H1 (cell line): Measurements from ENCODE around the gene PATL2. TPM values are rescaled to one million over a fixed set of nuclear protein-coding genes. Genes with fewer than 3 reads are reported as not detected.

Source experiments
- CTCF ChIA-PET: fragments of 300-600 bp; sonication (Branson Sonifier 250); formaldehyde crosslinking; loops from one replicate; lab custom pipeline; 2021; ENCODE audit not compliant: partially characterized antibody; lab: Charles Lee
- POLR2A ChIA-PET: fragments of 300-600 bp; sonication (Branson Sonifier 250); formaldehyde crosslinking; loops from one replicate; lab custom pipeline; 2021; ENCODE audit warnings: inconsistent platforms; ENCODE audit not compliant: partially characterized antibody; lab: Charles Lee
- DNase-seq, 2 experiments: peaks; one replicate each; pipeline versions ENCODE4 v3.0.0 to v3.0.0-alpha.2; 2010 to 2022; ENCODE audit warnings: low spot score in 2 of 2, low read depth in 1 of 2, mixed read lengths in 1 of 2
- FAIRE-seq: peaks from 2 replicates; lab custom pipeline; 2011; peaks lifted over from hg19 to GRCh38; lab: Jason Lieb, UNC
- H2AFZ ChIP-seq: 2 replicates; pipeline ENCODE4 v1.8.1; 2012; ENCODE audit warnings: low read length, inconsistent platforms
- H2AK5ac ChIP-seq: 2 replicates; pipeline ENCODE4 v1.6.1; 2013; ENCODE audit warnings: low read depth, low read length
- H2BK120ac ChIP-seq: replicated peaks from 2 replicates; pipeline ENCODE3; 2013; ENCODE audit warnings: low read depth, low read length, inconsistent platforms
- H2BK12ac ChIP-seq: 2 replicates; pipeline ENCODE4 v1.6.1; 2013; ENCODE audit warnings: low read depth, low read length
- H2BK15ac ChIP-seq: 2 replicates; pipeline ENCODE4 v1.6.1; 2013; ENCODE audit warnings: low read length
- H2BK20ac ChIP-seq: 2 replicates; pipeline ENCODE4 v1.6.1; 2013; ENCODE audit warnings: low read length
- H2BK5ac ChIP-seq: 2 replicates; pipeline ENCODE4 v1.6.1; 2013; ENCODE audit warnings: low read depth, low read length
- H3K14ac ChIP-seq: 2 replicates; pipeline ENCODE4 v1.6.1; 2013; ENCODE audit warnings: inconsistent platforms; ENCODE audit not compliant: insufficient read length
- H3K18ac ChIP-seq: 2 replicates; pipeline ENCODE4 v1.6.1; 2013; ENCODE audit warnings: low read length; ENCODE audit errors: extremely low read depth
- H3K23ac ChIP-seq: 2 replicates; pipeline ENCODE4 v1.6.1; 2013; ENCODE audit warnings: inconsistent platforms; ENCODE audit not compliant: insufficient read length
- H3K23me2 ChIP-seq: 2 replicates; pipeline ENCODE4 v1.6.1; 2013; ENCODE audit warnings: low read depth, low read length
- H3K27ac ChIP-seq: 2 replicates; pipeline ENCODE4 v1.6.1; 2011; ENCODE audit warnings: low read depth, low read length, inconsistent platforms
- H3K27me3 ChIP-seq, 4 experiments: replicated peaks in 1 of 4; 1 replicate in 1 of 4; 2 replicates in 3 of 4; pipeline versions ENCODE4 v1.6.1 to v1.8.1; 2011 to 2013; ENCODE audit warnings: low read length in 3 of 4, mild to moderate bottlenecking in 3 of 4, inconsistent platforms in 2 of 4, mixed read lengths in 2 of 4, moderate library complexity in 1 of 4; ENCODE audit not compliant: control insufficient read depth in 3 of 4, insufficient read depth in 3 of 4; ENCODE audit errors: extremely low read depth in 1 of 4
- H3K36me3 ChIP-seq, 4 experiments: 2 replicates each; pipeline versions ENCODE4 v1.6.1 to v1.8.1; 2011 to 2013; ENCODE audit warnings: mild to moderate bottlenecking in 4 of 4, low read length in 3 of 4, moderate library complexity in 2 of 4, control low read depth in 1 of 4, inconsistent platforms in 1 of 4; ENCODE audit not compliant: insufficient read depth in 4 of 4, control insufficient read depth in 2 of 4
- H3K4ac ChIP-seq: replicated peaks from 2 replicates; pipeline ENCODE3; 2013; ENCODE audit warnings: low read length, low read depth, mixed read lengths, inconsistent platforms; ENCODE audit not compliant: insufficient read length
- H3K4me1 ChIP-seq, 4 experiments: replicated peaks in 1 of 4; 1 replicate in 1 of 4; 2 replicates in 3 of 4; pipeline versions ENCODE4 v1.6.1 to v1.8.1; 2011 to 2013; ENCODE audit warnings: low read length in 3 of 4, inconsistent platforms in 2 of 4, mixed read lengths in 1 of 4; ENCODE audit not compliant: insufficient read depth in 4 of 4, control insufficient read depth in 3 of 4
- H3K4me2 ChIP-seq, 2 experiments: 2 replicates each; pipeline versions ENCODE4 v1.6.1 to v1.8.1; 2011 to 2013; ENCODE audit warnings: low read depth in 2 of 2, low read length in 2 of 2, control low read depth in 1 of 2, inconsistent platforms in 1 of 2, mild to moderate bottlenecking in 1 of 2; ENCODE audit not compliant: insufficient read depth in 1 of 2
- H3K4me3 ChIP-seq, 4 experiments: fragments of 200-600, 300-600 bp in 1 of 4; sonication (generic), shearing (Covaris generic), sonication (Bioruptor Twin) in 1 of 4; 2 replicates each; pipeline versions ENCODE4 v1.5.1 to v1.8.1; 2011 to 2016; ENCODE audit warnings: low read length in 4 of 4, low read depth in 3 of 4, control low read depth in 2 of 4, inconsistent platforms in 2 of 4, mild to moderate bottlenecking in 2 of 4, mixed read lengths in 1 of 4, moderate library complexity in 1 of 4; ENCODE audit not compliant: insufficient read depth in 2 of 4; ENCODE audit errors: extremely low read depth in 1 of 4
- H3K56ac ChIP-seq: replicated peaks from 2 replicates; pipeline ENCODE3; 2013; ENCODE audit warnings: low read depth, mild to moderate bottlenecking, mixed read lengths, low read length, inconsistent platforms; ENCODE audit not compliant: insufficient read length
- H3K79me1 ChIP-seq: 2 replicates; pipeline ENCODE4 v1.6.1; 2013; ENCODE audit warnings: low read depth, low read length, control low read depth
- H3K79me2 ChIP-seq, 2 experiments: 2 replicates each; pipeline versions ENCODE4 v1.6.1 to v1.8.1; 2012 to 2013; ENCODE audit warnings: low read length in 2 of 2, mild to moderate bottlenecking in 2 of 2, inconsistent platforms in 1 of 2; ENCODE audit not compliant: insufficient read depth in 2 of 2, control insufficient read depth in 1 of 2
- H3K9ac ChIP-seq, 4 experiments: replicated peaks in 1 of 4; 1 replicate in 1 of 4; 2 replicates in 3 of 4; pipeline versions ENCODE4 v1.6.1 to v1.8.1; 2011 to 2013; ENCODE audit warnings: low read depth in 3 of 4, low read length in 3 of 4, control low read depth in 2 of 4, mild to moderate bottlenecking in 2 of 4, moderate library complexity in 2 of 4, inconsistent platforms in 1 of 4; ENCODE audit errors: extremely low read depth in 1 of 4
- H3K9me3 ChIP-seq, 2 experiments: 2 replicates each; pipeline versions ENCODE4 v1.6.1 to v1.8.1; 2012 to 2013; ENCODE audit warnings: mild to moderate bottlenecking in 2 of 2, moderate library complexity in 2 of 2, control low read depth in 1 of 2, inconsistent platforms in 1 of 2, low read depth in 1 of 2, low read length in 1 of 2, mixed read lengths in 1 of 2; ENCODE audit not compliant: insufficient read depth in 2 of 2
- H4K20me1 ChIP-seq, 2 experiments: replicated peaks in 1 of 2; 2 replicates each; pipeline versions ENCODE3 to v1.8.1; 2011 to 2013; ENCODE audit warnings: inconsistent platforms in 2 of 2, low read length in 2 of 2, mild to moderate bottlenecking in 1 of 2; ENCODE audit not compliant: insufficient read depth in 2 of 2, control insufficient read depth in 1 of 2
- H4K5ac ChIP-seq: 2 replicates; pipeline ENCODE4 v1.6.1; 2013; ENCODE audit warnings: low read length, low read depth, mixed read lengths, inconsistent platforms; ENCODE audit not compliant: insufficient read length
- H4K8ac ChIP-seq: 2 replicates; pipeline ENCODE4 v1.8.0; 2013; ENCODE audit warnings: mild to moderate bottlenecking, moderate library complexity, low read length, inconsistent platforms; ENCODE audit not compliant: insufficient read depth; ENCODE audit errors: extremely low read depth
- H4K91ac ChIP-seq: replicated peaks from 2 replicates; pipeline ENCODE3; 2013; ENCODE audit warnings: low read length, mixed read lengths, inconsistent platforms; ENCODE audit not compliant: insufficient read length
- BRCA1 ChIP-seq: IDR thresholded peaks from 2 replicates; pipeline ENCODE4 v1.6.1; 2012; ENCODE audit warnings: low read depth, low read length, improper control_type of control experiment
- CBX5 ChIP-seq: fragments of 300-800, 300-1000 bp; sonication (generic); IDR thresholded peaks from 2 replicates; pipeline ENCODE4 v1.7.1; 2016; ENCODE audit warnings: antibody characterized with exemption, low read length, low read depth
- CEBPB ChIP-seq: IDR thresholded peaks from 2 replicates; pipeline ENCODE4 v1.6.1; 2012; ENCODE audit warnings: low read depth, low read length
- FOSL1 ChIP-seq: IDR thresholded peaks from 2 replicates; pipeline ENCODE4 v1.6.1; 2011; ENCODE audit warnings: mild to moderate bottlenecking, low read depth, low read length, moderate library complexity; ENCODE audit not compliant: insufficient read depth
- KDM1A ChIP-seq: fragments of 200-600, 300-600 bp; sonication (generic); IDR thresholded peaks from 2 replicates; pipeline ENCODE4 v1.7.1; 2016; ENCODE audit warnings: mild to moderate bottlenecking, low read length, borderline replicate concordance
- KDM4A ChIP-seq: IDR thresholded peaks from one replicate; pipeline ENCODE4 v1.7.1; 2012; ENCODE audit warnings: low read depth, mild to moderate bottlenecking, moderate library complexity, low read length, inconsistent platforms; ENCODE audit not compliant: severe bottlenecking
- POLR2AphosphoS5 ChIP-seq: IDR thresholded peaks from 2 replicates; pipeline ENCODE4 v1.6.1; 2011; ENCODE audit warnings: low read depth, low read length
- TAF1 ChIP-seq: IDR thresholded peaks from 2 replicates; pipeline ENCODE4 v1.6.1; 2011; ENCODE audit warnings: mild to moderate bottlenecking, low read depth, low read length
- WGBS, 2 experiments: shearing (Covaris generic) in 1 of 2; methylation state at CpG; one replicate each; pipeline versions ENCODE4 v1.1.6 to v1.1.7; 2013 to 2015; ENCODE audit warnings: low lambda C conversion rate in 2 of 2, mixed read lengths in 2 of 2, inconsistent platforms in 1 of 2, low coverage in 1 of 2, missing lambda C conversion rate in 1 of 2; ENCODE audit not compliant: insufficient replicate concordance in 2 of 2, insufficient coverage in 1 of 2, insufficient read length in 1 of 2; ENCODE audit errors: extremely low coverage in 1 of 2, missing lambda C conversion rate in 1 of 2; 5-methylcytosine and 5-hydroxymethylcytosine counted together
- polyA plus RNA-seq, 7 experiments: library from polyadenylated mRNA; depleted of rRNA in 3 of 7; stranded (reverse) in 5 of 7; unstranded in 2 of 7; fragments of >200 nt in 5 of 7; fragments of 200-250 nt in 2 of 7; gene quantifications; 1 replicate in 5 of 7; 2 replicates in 1 of 7; 4 replicates in 1 of 7; pipeline versions ENCODE4 v1.2.1 to v1.2.3, GENCODE V29; 2011 to 2013; ENCODE audit warnings: missing spikeins in 2 of 7, mixed read lengths in 2 of 7
- total RNA-seq: library from RNA; stranded (reverse); fragmentation: NEBNext Ultra II Directional; extraction: Animal tissue kit (Norgen Biotek cat#: 25700); gene quantifications from 2 replicates; pipeline ENCODE4 v1.2.1, GENCODE V29; 2021
- TF ChIP-seq, protein P1 (sequence below): IDR thresholded peaks from 2 replicates; pipeline ENCODE4 v1.6.1; 2011; ENCODE audit warnings: low read depth, mild to moderate bottlenecking, low read length; ENCODE audit not compliant: insufficient read depth
- TF ChIP-seq, protein P2 (sequence below), 3 experiments: IDR thresholded peaks; 1 replicate in 2 of 3; 2 replicates in 1 of 3; pipeline versions ENCODE4 v1.5.1 to v1.6.1; 2011; ENCODE audit warnings: low read length in 3 of 3, mild to moderate bottlenecking in 3 of 3, inconsistent platforms in 2 of 3, low read depth in 1 of 3, moderate library complexity in 1 of 3; ENCODE audit not compliant: insufficient read depth in 1 of 3; ENCODE audit errors: control extremely low read depth in 1 of 3

PATL2 gene
- total and polyA plus RNA-seq, 2 of the 8 experiments (the other 6 are each of a cell fraction or from before 2014, with no cell fraction given): 0.65 to 1.3 TPM

DNA sequence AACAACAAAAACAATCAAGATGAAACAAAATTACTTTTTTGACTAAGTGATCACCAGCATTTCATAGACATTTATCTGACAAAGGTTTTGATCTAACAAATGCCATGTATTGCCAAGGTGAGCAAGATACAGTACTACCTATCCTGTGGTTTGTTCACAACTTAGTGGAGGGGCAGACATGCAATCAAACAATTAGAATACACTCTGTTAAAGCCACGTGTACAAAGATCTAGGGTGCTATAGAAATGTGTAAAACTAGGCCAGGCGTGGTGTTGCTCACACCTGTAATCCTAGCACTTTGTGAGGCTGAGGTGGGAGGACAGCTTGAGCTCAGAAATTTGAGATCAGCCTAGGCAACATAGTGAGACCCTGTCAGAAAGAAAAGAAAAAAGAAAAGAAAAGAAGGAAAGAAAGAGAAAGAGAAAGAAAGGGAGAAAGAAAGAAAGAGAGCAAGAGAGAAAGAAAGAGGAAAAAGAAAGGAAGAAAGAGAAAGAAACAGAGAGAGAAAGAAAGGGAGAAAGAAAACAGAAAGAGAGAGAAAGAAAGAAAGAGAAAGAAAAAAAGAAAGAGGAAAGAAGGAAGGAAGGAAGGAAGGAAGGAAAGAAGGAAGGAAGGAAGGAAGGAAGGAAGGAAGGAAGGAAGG lies 23.8 kb upstream of the PATL2 start:
- H3K18ac ChIP-seq: no peak overlapping the region
- H3K79me2 ChIP-seq: no peaks in the 10 kb centered on the region
- no peak overlapping the region for H2BK15ac ChIP-seq
- no peak overlapping the region for H3K27ac ChIP-seq
- no peaks in the 10 kb centered on the region for H3K4me1 ChIP-seq
- no peak overlapping the region for H3K4me3 ChIP-seq
- no peak overlapping the region for H3K4ac ChIP-seq
- no peak overlapping the region for H3K23ac ChIP-seq
- ChIA-PET POLR2A (interaction anchor here (0.6 kb wide), 1 partner anchor 156 kb away, joined by 4 read pairs; no protein-coding TSS in a partner anchor), CTCF (interaction anchor here (1.4 to 5.0 kb wide), 6 partner anchors 8 to 157 kb away, joined by 5 to 87 read pairs (median 10); partner anchors contain the start of genes B2M, PATL2 and SPG11)
- H3K79me1 ChIP-seq: no peaks in the 10 kb centered on the region
- H4K5ac ChIP-seq: no peak overlapping the region
- H3K36me3 ChIP-seq: no peaks in the 10 kb centered on the region
- H3K14ac ChIP-seq: no peak overlapping the region
- DNase-seq (no peak), FAIRE-seq (no peak)
- no peak overlapping the region for H4K8ac ChIP-seq
- no peak overlapping the region for H3K9ac ChIP-seq
- no peak overlapping the region for H2BK120ac ChIP-seq
- no peak overlapping the region for H3K4me2 ChIP-seq
- H2BK12ac ChIP-seq: no peak overlapping the region
- no peaks in the 10 kb centered on the region for H4K20me1 ChIP-seq
- H2AK5ac ChIP-seq: no peak overlapping the region
- H2BK5ac ChIP-seq: no peak overlapping the region
- H3K56ac ChIP-seq: no peak overlapping the region
- H2AFZ ChIP-seq: no peak overlapping the region
- no peaks in the 10 kb centered on the region for H3K23me2 ChIP-seq
- peaks cover 0 to 6% of the 10 kb centered on the region in 2 experiments; a peak in 1 of 4 replicates for H3K9me3 ChIP-seq
- H4K91ac ChIP-seq: no peak overlapping the region
- 88% methylated on average over 2 of the region's 2 CpGs; no CpG with 5 or more reads in 1 of the 2 experiments for WGBS, 2 experiments
- H2BK20ac ChIP-seq: no peak overlapping the region
- H3K27me3 ChIP-seq: no peaks in the 10 kb centered on the region
- TF ChIP-seq CEBPB (no peak), CBX5 (no peak), KDM4A (no peak), BRCA1 (no peak), TAF1 (no peak), FOSL1 (no peak), POLR2AphosphoS5 (no peak), KDM1A (no peak)
- TF ChIP-seq, protein P1, sequence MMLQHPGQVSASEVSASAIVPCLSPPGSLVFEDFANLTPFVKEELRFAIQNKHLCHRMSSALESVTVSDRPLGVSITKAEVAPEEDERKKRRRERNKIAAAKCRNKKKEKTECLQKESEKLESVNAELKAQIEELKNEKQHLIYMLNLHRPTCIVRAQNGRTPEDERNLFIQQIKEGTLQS: no peak
- TF ChIP-seq, protein P2, sequence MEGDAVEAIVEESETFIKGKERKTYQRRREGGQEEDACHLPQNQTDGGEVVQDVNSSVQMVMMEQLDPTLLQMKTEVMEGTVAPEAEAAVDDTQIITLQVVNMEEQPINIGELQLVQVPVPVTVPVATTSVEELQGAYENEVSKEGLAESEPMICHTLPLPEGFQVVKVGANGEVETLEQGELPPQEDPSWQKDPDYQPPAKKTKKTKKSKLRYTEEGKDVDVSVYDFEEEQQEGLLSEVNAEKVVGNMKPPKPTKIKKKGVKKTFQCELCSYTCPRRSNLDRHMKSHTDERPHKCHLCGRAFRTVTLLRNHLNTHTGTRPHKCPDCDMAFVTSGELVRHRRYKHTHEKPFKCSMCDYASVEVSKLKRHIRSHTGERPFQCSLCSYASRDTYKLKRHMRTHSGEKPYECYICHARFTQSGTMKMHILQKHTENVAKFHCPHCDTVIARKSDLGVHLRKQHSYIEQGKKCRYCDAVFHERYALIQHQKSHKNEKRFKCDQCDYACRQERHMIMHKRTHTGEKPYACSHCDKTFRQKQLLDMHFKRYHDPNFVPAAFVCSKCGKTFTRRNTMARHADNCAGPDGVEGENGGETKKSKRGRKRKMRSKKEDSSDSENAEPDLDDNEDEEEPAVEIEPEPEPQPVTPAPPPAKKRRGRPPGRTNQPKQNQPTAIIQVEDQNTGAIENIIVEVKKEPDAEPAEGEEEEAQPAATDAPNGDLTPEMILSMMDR (IDR thresholded peaks at IDR 0.05; ENCODE audit: control extremely low read depth in 1 of 3, insufficient read depth in 1 of 3, low read depth in 1 of 3, low read length in 3 of 3): no peak
